BE2C (cell line): ENCODE data around the gene MAN2B2.

Experiments used
- DNase-seq: peaks from one replicate; pipeline ENCODE4 v3.0.0-alpha.2; 2020
- H3K27me3 ChIP-seq: fragments of 250-450 bp; sonication (Bioruptor Pico); 2 replicates; pipeline ENCODE4 v1.5.1; 2020; ENCODE audit warnings: mild to moderate bottlenecking
- H3K36me3 ChIP-seq: fragments of 250-450 bp; sonication (Bioruptor Pico); 2 replicates; pipeline ENCODE4 v1.5.1; 2020; ENCODE audit warnings: mild to moderate bottlenecking
- H3K4me1 ChIP-seq: fragments of 250-450 bp; sonication (Bioruptor Pico); 2 replicates; pipeline ENCODE4 v1.5.1; 2020
- H3K4me3 ChIP-seq: 2 replicates; pipeline ENCODE4 v1.5.1; 2011; ENCODE audit warnings: low read depth, low read length
- H3K9me3 ChIP-seq: fragments of 250-450 bp; sonication (Bioruptor Pico); 2 replicates; pipeline ENCODE4 v1.5.1; 2020
- CTCF ChIP-seq: IDR thresholded peaks from 2 replicates; pipeline ENCODE4 v1.5.1; 2012; ENCODE audit warnings: mild to moderate bottlenecking, low read depth, low read length

Gene MAN2B2

GRCh38 chr4:6567218-6567617 is 7.8 kb upstream of the MAN2B2 start:
- no peak for TF ChIP-seq CTCF
- Histone ChIP-seq H3K9me3 (no peaks in the 10 kb centered on the region), H3K27me3 (peaks cover 28% of the 10 kb centered on the region), H3K4me1 (no peaks in the 10 kb centered on the region), H3K36me3 (no peaks in the 10 kb centered on the region), H3K4me3 (no peak overlapping the region)
- no peak for DNase-seq

GRCh38 chr4:6568148-6568547 is 6.8 kb upstream of the MAN2B2 start:
- H3K9me3 ChIP-seq, result no peaks in the 10 kb centered on the region
- H3K27me3 ChIP-seq, result peaks cover 19% of the 10 kb centered on the region
- DNase-seq, result no peak
- no peaks in the 10 kb centered on the region for H3K4me1 ChIP-seq
- no peak overlapping the region for H3K4me3 ChIP-seq
- TF ChIP-seq CTCF, result no peak
- H3K36me3 ChIP-seq, result no peaks in the 10 kb centered on the region

GRCh38 chr4:6568689-6569332 is 6.2 kb upstream of the MAN2B2 start:
- DNase-seq, result no peak
- no peak overlapping the region for H3K4me3 ChIP-seq
- no peaks in the 10 kb centered on the region for H3K36me3 ChIP-seq
- no peak for TF ChIP-seq CTCF
- peaks cover 17% of the 10 kb centered on the region for H3K27me3 ChIP-seq
- H3K4me1 ChIP-seq, result no peaks in the 10 kb centered on the region
- H3K9me3 ChIP-seq, result no peaks in the 10 kb centered on the region

GRCh38 chr4:6571608-6572007 is 3.4 kb upstream of the MAN2B2 start:
- H3K4me3 ChIP-seq, result no peak overlapping the region
- H3K36me3 ChIP-seq, result no peaks in the 10 kb centered on the region
- DNase-seq, result no peak
- H3K4me1 ChIP-seq, result no peaks in the 10 kb centered on the region
- peaks cover 7% of the 10 kb centered on the region for H3K27me3 ChIP-seq
- no peak for TF ChIP-seq CTCF
- no peaks in the 10 kb centered on the region for H3K9me3 ChIP-seq

- TF ChIP-seq CTCF, result no peak
- no peak for DNase-seq
- H3K9me3 ChIP-seq, result no peaks in the 10 kb centered on the region
- H3K36me3 ChIP-seq, result no peaks in the 10 kb centered on the region
- no peak overlapping the region for H3K4me3 ChIP-seq
- H3K27me3 ChIP-seq, result peaks cover 7% of the 10 kb centered on the region; the same call in 1 of the 2 replicates
- no peaks in the 10 kb centered on the region for H3K4me1 ChIP-seq
These were observed 1.4 kb upstream of the MAN2B2 start for GRCh38 chr4:6573551-6573950.

- Histone ChIP-seq H3K4me3 (peak overlapping the region; percentile 73), H3K4me1 (no peaks in the 10 kb centered on the region), H3K27me3 (peaks cover 7% of the 10 kb centered on the region; the same call in 1 of the 2 replicates), H3K36me3 (no peaks in the 10 kb centered on the region), H3K9me3 (no peaks in the 10 kb centered on the region)
- TF ChIP-seq CTCF, result no peak
- DNase-seq, result no peak
These were observed 823 bp upstream of the MAN2B2 start for GRCh38 chr4:6573986-6574746.
